ENCODE results near the gene SMIM17.

The SMIM17 gene

GRCh38 chr19:56625708-56626107 is 17.3 kb upstream of the SMIM17 start:
- H3K4me3 Mint-ChIP-seq, result no peak overlapping the region
- DNase-seq (no peak), ATAC-seq (no peak)
- peaks cover 34 to 84% of the 10 kb centered on the region in 2 donors for H3K9me3 Mint-ChIP-seq
- no peaks in the 10 kb centered on the region for H3K27me3 Mint-ChIP-seq
- H3K4me1 Mint-ChIP-seq, result no peaks in the 10 kb centered on the region
- peak overlapping the region in 1 of 2 donors; percentile 97 for H3K27ac Mint-ChIP-seq

GRCh38 chr19:56633021-56633420 is 9.9 kb upstream of the SMIM17 start:
- H3K27ac Mint-ChIP-seq, result no peak overlapping the region
- no peak for ATAC-seq
- H3K4me1 Mint-ChIP-seq, result no peaks in the 10 kb centered on the region
- no peak overlapping the region for H3K4me3 Mint-ChIP-seq
- no peak for DNase-seq
- no peaks in the 10 kb centered on the region for H3K27me3 Mint-ChIP-seq
- peaks cover 46 to 82% of the 10 kb centered on the region in 2 donors for H3K9me3 Mint-ChIP-seq

- Mint-ChIP-seq H3K27me3 (no peaks in the 10 kb centered on the region), H3K4me3 (no peak overlapping the region), H3K4me1 (no peaks in the 10 kb centered on the region), H3K9me3 (peaks cover 40 to 64% of the 10 kb centered on the region in 2 donors), H3K27ac (no peak overlapping the region)
- DNase-seq (peak; percentile 40 to 46), ATAC-seq (peak; percentile 58)
These were observed 4.9 kb upstream of the SMIM17 start for GRCh38 chr19:56637976-56638555.

GRCh38 chr19:56639217-56639616 is 3.7 kb upstream of the SMIM17 start:
- peaks cover 7% of the 10 kb centered on the region for H3K27me3 Mint-ChIP-seq
- no peaks in the 10 kb centered on the region for H3K4me1 Mint-ChIP-seq
- DNase-seq (no peak), ATAC-seq (no peak)
- H3K4me3 Mint-ChIP-seq, result no peak overlapping the region
- H3K27ac Mint-ChIP-seq, result no peak overlapping the region
- peaks cover 40 to 60% of the 10 kb centered on the region in 2 donors for H3K9me3 Mint-ChIP-seq

- Mint-ChIP-seq H3K27me3 (peaks cover 11% of the 10 kb centered on the region), H3K4me3 (no peak overlapping the region), H3K4me1 (no peaks in the 10 kb centered on the region), H3K9me3 (peaks cover 52 to 69% of the 10 kb centered on the region in 2 donors), H3K27ac (no peak overlapping the region)
- DNase-seq (no peak), ATAC-seq (no peak)
These were observed 549 bp downstream of the SMIM17 start for GRCh38 chr19:56643460-56643955.

- H3K4me3 Mint-ChIP-seq, result no peak overlapping the region
- H3K27me3 Mint-ChIP-seq, result no peaks in the 10 kb centered on the region
- H3K9me3 Mint-ChIP-seq, result peaks cover 36 to 46% of the 10 kb centered on the region in 2 donors
- no peak for DNase-seq
- H3K27ac Mint-ChIP-seq, result no peak overlapping the region
- ATAC-seq, result no peak
- no peaks in the 10 kb centered on the region for H3K4me1 Mint-ChIP-seq
These were observed 11.2 kb downstream of the SMIM17 start for GRCh38 chr19:56654151-56654550.

GRCh38 chr19:56660381-56661107 is 17.6 kb downstream of the SMIM17 start:
- no peak overlapping the region for H3K4me3 Mint-ChIP-seq
- no peak for ATAC-seq
- H3K27ac Mint-ChIP-seq, result no peak overlapping the region
- DNase-seq, result no peak
- H3K4me1 Mint-ChIP-seq, result no peaks in the 10 kb centered on the region
- peaks cover 17 to 57% of the 10 kb centered on the region in 2 donors for H3K9me3 Mint-ChIP-seq
- H3K27me3 Mint-ChIP-seq, result no peaks in the 10 kb centered on the region

- Mint-ChIP-seq H3K9me3 (peaks cover 15 to 57% of the 10 kb centered on the region in 2 donors), H3K4me3 (no peak overlapping the region), H3K27me3 (no peaks in the 10 kb centered on the region), H3K4me1 (no peaks in the 10 kb centered on the region), H3K27ac (no peak overlapping the region)
- no peak for ATAC-seq
- DNase-seq, result no peak
These were observed 18.3 kb downstream of the SMIM17 start for GRCh38 chr19:56661248-56661647.

- no peak overlapping the region for H3K27ac Mint-ChIP-seq
- ATAC-seq (no peak), DNase-seq (no peak)
- no peaks in the 10 kb centered on the region for H3K27me3 Mint-ChIP-seq
- no peak overlapping the region for H3K4me3 Mint-ChIP-seq
- no peaks in the 10 kb centered on the region for H3K4me1 Mint-ChIP-seq
- H3K9me3 Mint-ChIP-seq, result peaks cover 12 to 69% of the 10 kb centered on the region in 2 donors
These were observed 21.1 kb downstream of the SMIM17 start for GRCh38 chr19:56663931-56664500.

GRCh38 chr19:56664511-56664910 is 21.6 kb downstream of the SMIM17 start:
- ATAC-seq, result no peak
- H3K9me3 Mint-ChIP-seq, result peaks cover 9 to 67% of the 10 kb centered on the region in 2 donors
- no peak overlapping the region for H3K27ac Mint-ChIP-seq
- no peaks in the 10 kb centered on the region for H3K4me1 Mint-ChIP-seq
- H3K27me3 Mint-ChIP-seq, result no peaks in the 10 kb centered on the region
- H3K4me3 Mint-ChIP-seq, result no peak overlapping the region
- no peak for DNase-seq

- DNase-seq (no peak), ATAC-seq (no peak)
- no peak overlapping the region for H3K4me3 Mint-ChIP-seq
- no peak overlapping the region for H3K27ac Mint-ChIP-seq
- H3K4me1 Mint-ChIP-seq, result peaks cover 16% of the 10 kb centered on the region
- H3K9me3 Mint-ChIP-seq, result peaks cover 9 to 55% of the 10 kb centered on the region in 2 donors
- H3K27me3 Mint-ChIP-seq, result no peaks in the 10 kb centered on the region
These were observed 24.4 kb downstream of the SMIM17 start for GRCh38 chr19:56667311-56667870.

GRCh38 chr19:56668676-56669075 is 25.7 kb downstream of the SMIM17 start:
- Mint-ChIP-seq H3K27me3 (no peaks in the 10 kb centered on the region), H3K4me3 (no peak overlapping the region), H3K4me1 (peaks cover 16% of the 10 kb centered on the region), H3K27ac (peak overlapping the region in 1 of 2 donors; percentile 14), H3K9me3 (peaks cover 9 to 48% of the 10 kb centered on the region in 2 donors)
- ATAC-seq, result no peak
- no peak for DNase-seq

GRCh38 chr19:56670401-56670960 is 27.5 kb downstream of the SMIM17 start:
- Mint-ChIP-seq H3K9me3 (peaks cover 9 to 36% of the 10 kb centered on the region in 2 donors), H3K4me1 (peaks cover 16% of the 10 kb centered on the region), H3K27ac (no peak overlapping the region), H3K27me3 (no peaks in the 10 kb centered on the region), H3K4me3 (peak overlapping the region; percentile 93 to 97)
- DNase-seq (no peak), ATAC-seq (no peak)

- peaks cover 16% of the 10 kb centered on the region for H3K4me1 Mint-ChIP-seq
- no peaks in the 10 kb centered on the region for H3K27me3 Mint-ChIP-seq
- no peak for DNase-seq
- H3K4me3 Mint-ChIP-seq, result peak overlapping the region; percentile 93 to 97
- peaks cover 9 to 36% of the 10 kb centered on the region in 2 donors for H3K9me3 Mint-ChIP-seq
- H3K27ac Mint-ChIP-seq, result peak overlapping the region; percentile 86 to 92
- ATAC-seq, result peak; percentile 61
These were observed 28.1 kb downstream of the SMIM17 start for GRCh38 chr19:56670961-56671612.

- H3K4me3 Mint-ChIP-seq, result peak within 1 kb of the TSS; percentile 93 to 97
- DNase-seq (peak; percentile 85 to 87), ATAC-seq (peak; percentile 92)
- peak within 1 kb of the TSS; percentile 86 to 92 for H3K27ac Mint-ChIP-seq
- peaks cover 16% of the 10 kb centered on the region for H3K4me1 Mint-ChIP-seq
- H3K27me3 Mint-ChIP-seq, result no peaks in the 10 kb centered on the region
- H3K9me3 Mint-ChIP-seq, result peaks cover 9 to 40% of the 10 kb centered on the region in 2 donors
These were observed 28.6 kb downstream of the SMIM17 start, which contains the start of gene ZNF835 for GRCh38 chr19:56671613-56671994. ZNF835 (minus strand) TSS chr19:56671757; CDS start chr19:56665198, 6,559 bp downstream.

All from stimulated activated naive CD8-positive, alpha-beta T cell treated with anti-CD3 and anti-CD28 coated beads, Interleukin-15, amount 100 ng/mL, for 72 hours (primary cell).